ENCODE results near the gene NHEJ1. TPM values are rescaled to one million over a fixed set of nuclear protein-coding genes. Genes with fewer than 3 reads are reported as not detected.

Gene NHEJ1
- total RNA-seq, 1 donor from 2014 or later = 10.8 TPM

DNA sequence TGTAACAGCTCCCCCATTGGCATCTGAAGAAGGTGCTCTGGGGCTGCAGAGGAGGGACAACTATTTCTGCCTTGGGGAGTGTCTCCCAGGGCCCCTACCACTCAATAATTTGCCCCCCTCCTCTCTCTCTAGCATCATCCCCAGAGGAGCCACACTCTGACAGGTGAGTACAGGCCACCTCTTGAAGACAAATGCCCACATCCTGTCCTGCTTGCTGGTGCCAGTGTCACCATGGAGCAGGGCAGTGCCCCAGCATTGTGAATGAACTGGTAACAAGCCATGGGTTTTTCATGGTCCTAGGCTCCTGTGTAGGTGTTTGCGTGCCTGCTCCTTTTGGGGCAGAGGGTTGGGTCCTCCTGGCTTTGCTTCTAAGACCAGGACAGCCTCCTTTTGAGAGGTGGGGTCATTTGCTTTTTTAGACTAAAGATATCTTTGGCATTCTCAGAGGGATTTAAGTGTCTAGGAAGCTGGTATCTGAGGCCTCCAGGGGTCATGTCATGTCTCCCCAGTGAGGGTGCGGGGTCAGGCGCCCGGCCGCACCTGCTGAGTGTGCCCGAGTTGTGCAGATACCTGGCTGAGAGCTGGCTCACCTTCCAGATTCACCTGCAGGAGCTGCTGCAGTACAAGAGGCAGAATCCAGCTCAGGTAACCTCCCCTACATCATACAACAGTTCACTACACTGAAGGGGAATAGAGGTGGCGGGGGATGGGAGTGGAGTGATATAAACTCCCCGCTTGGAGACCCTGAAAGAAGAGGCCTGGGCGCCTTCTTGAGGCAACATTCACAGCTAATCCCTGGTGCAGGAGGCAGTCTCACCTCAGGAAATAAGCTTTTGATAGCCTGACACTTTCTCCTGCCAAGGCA, 19.2 kb upstream of the NHEJ1 start:
- H3K36me3 Mint-ChIP-seq (ENCODE audit: low read depth, unreplicated experiment) = peaks cover 16% of the 10 kb centered on the region
- TF ChIP-seq EZH2 (IDR thresholded peaks at IDR 0.05; ENCODE audit: insufficient read depth, low read length) = no peak
- TF ChIP-seq, protein P1, sequence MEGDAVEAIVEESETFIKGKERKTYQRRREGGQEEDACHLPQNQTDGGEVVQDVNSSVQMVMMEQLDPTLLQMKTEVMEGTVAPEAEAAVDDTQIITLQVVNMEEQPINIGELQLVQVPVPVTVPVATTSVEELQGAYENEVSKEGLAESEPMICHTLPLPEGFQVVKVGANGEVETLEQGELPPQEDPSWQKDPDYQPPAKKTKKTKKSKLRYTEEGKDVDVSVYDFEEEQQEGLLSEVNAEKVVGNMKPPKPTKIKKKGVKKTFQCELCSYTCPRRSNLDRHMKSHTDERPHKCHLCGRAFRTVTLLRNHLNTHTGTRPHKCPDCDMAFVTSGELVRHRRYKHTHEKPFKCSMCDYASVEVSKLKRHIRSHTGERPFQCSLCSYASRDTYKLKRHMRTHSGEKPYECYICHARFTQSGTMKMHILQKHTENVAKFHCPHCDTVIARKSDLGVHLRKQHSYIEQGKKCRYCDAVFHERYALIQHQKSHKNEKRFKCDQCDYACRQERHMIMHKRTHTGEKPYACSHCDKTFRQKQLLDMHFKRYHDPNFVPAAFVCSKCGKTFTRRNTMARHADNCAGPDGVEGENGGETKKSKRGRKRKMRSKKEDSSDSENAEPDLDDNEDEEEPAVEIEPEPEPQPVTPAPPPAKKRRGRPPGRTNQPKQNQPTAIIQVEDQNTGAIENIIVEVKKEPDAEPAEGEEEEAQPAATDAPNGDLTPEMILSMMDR (IDR thresholded peaks at IDR 0.05; ENCODE audit: insufficient read depth, low read depth, low read length) = no peak
- peak overlapping the region; percentile 96 for H3K4me2 ChIP-seq (ENCODE audit: low read length)
- H3K9ac ChIP-seq (ENCODE audit: low read length) = no peak overlapping the region
- H3K27me3 ChIP-seq (ENCODE audit: insufficient read depth, low read length) = no peaks in the 10 kb centered on the region
- no peak for DNase-seq (ENCODE audit: low read depth)
- H2AFZ ChIP-seq (ENCODE audit: low read depth, low read length) = no peak overlapping the region
- H3K4me1 Mint-ChIP-seq (ENCODE audit: low read depth, unreplicated experiment) = peaks cover 9% of the 10 kb centered on the region
- no peak for FAIRE-seq
- peaks cover 34% of the 10 kb centered on the region for H4K20me1 ChIP-seq (ENCODE audit: insufficient read depth, low read length)
- no peaks in the 10 kb centered on the region for H3K9me3 ChIP-seq (ENCODE audit: insufficient read depth, low read depth, low read length)
- H3K36me3 ChIP-seq (ENCODE audit: insufficient read depth, low read length) = peaks cover 25% of the 10 kb centered on the region
- no peaks in the 10 kb centered on the region for H3K27me3 Mint-ChIP-seq (ENCODE audit: low read depth, unreplicated experiment)
- no peak overlapping the region for H3K27ac ChIP-seq (ENCODE audit: low read depth, low read length)
- H3K4me3 Mint-ChIP-seq (ENCODE audit: unreplicated experiment) = peak overlapping the region; percentile 95
- H3K4me3 ChIP-seq (ENCODE audit: insufficient read depth, low read depth, low read length) = no peak overlapping the region
- peaks cover 23% of the 10 kb centered on the region for H3K4me1 ChIP-seq (ENCODE audit: insufficient read depth, low read length)
- no peak overlapping the region for H3K27ac Mint-ChIP-seq (ENCODE audit: unreplicated experiment)
- peaks cover 1% of the 10 kb centered on the region for H3K9me3 Mint-ChIP-seq (ENCODE audit: unreplicated experiment)
- H3K79me2 ChIP-seq (ENCODE audit: insufficient read depth, low read length) = peaks cover 39% of the 10 kb centered on the region

DNA sequence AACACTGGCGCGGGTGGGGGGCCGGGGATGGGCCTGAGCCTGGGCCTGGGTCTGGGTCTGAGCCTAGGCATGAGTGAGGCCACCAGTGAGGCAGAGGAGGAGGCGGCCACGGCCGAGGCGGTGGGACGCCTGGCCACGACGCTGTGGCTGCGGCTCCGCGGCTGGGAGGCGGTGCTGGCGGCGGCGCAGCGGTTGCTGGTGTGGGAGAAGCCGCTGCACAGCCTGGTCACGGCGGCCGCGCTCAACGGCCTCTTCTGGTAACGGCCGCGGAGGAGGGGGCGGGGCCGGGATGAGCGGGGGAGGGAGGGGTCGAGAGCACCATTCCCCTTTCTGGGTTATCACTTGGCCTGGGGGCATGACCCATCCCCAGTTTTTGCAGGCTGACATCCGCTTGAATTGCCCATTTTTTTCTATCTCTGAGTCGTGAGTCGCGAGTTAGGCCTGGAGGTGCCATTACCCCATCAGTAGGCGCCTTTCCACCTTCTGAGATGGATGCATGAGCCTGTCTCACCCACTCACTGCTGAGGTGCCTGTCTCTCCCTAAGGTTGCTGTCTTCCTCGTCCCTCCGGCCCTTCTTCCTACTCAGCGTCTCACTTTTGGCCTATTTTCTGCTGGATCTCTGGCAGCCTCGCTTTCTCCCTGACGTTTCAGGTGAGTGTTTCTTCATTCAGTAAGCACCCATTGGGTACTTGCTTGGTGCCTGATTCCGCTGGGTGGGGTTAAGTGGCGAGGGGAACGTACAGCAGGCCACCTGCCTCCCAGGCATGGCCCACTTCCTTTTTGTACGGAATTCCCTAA, 18.0 kb upstream of the NHEJ1 start:
- H3K27me3 ChIP-seq (ENCODE audit: insufficient read depth, low read length) = no peaks in the 10 kb centered on the region
- DNase-seq (ENCODE audit: low read depth) (peak; percentile 7), FAIRE-seq (no peak)
- peak overlapping the region; percentile 87 for H3K9ac ChIP-seq (ENCODE audit: low read length)
- H3K36me3 ChIP-seq (ENCODE audit: insufficient read depth, low read length) = peaks cover 22% of the 10 kb centered on the region
- H3K4me2 ChIP-seq (ENCODE audit: low read length) = peak overlapping the region; percentile 96
- H3K9me3 ChIP-seq (ENCODE audit: insufficient read depth, low read depth, low read length) = no peaks in the 10 kb centered on the region
- peaks cover 23% of the 10 kb centered on the region for H3K4me1 ChIP-seq (ENCODE audit: insufficient read depth, low read length)
- Mint-ChIP-seq H3K36me3 (ENCODE audit: low read depth, unreplicated experiment) (peaks cover 18% of the 10 kb centered on the region), H3K27ac (ENCODE audit: unreplicated experiment) (no peak overlapping the region), H3K4me3 (ENCODE audit: unreplicated experiment) (peak overlapping the region; percentile 95), H3K4me1 (ENCODE audit: low read depth, unreplicated experiment) (peaks cover 14% of the 10 kb centered on the region), H3K27me3 (ENCODE audit: low read depth, unreplicated experiment) (no peaks in the 10 kb centered on the region), H3K9me3 (ENCODE audit: unreplicated experiment) (peaks cover 1% of the 10 kb centered on the region)
- peaks cover 36% of the 10 kb centered on the region for H4K20me1 ChIP-seq (ENCODE audit: insufficient read depth, low read length)
- H3K27ac ChIP-seq (ENCODE audit: low read depth, low read length) = peak overlapping the region; percentile 94
- peak overlapping the region; percentile 78 for H2AFZ ChIP-seq (ENCODE audit: low read depth, low read length)
- no peak for TF ChIP-seq EZH2 (IDR thresholded peaks at IDR 0.05; ENCODE audit: insufficient read depth, low read length)
- TF ChIP-seq, protein P1 (IDR thresholded peaks at IDR 0.05; ENCODE audit: insufficient read depth, low read depth, low read length) = no peak
- peak overlapping the region; percentile 71 for H3K4me3 ChIP-seq (ENCODE audit: insufficient read depth, low read depth, low read length)
- peaks cover 43% of the 10 kb centered on the region for H3K79me2 ChIP-seq (ENCODE audit: insufficient read depth, low read length)
